B cell (primary cell): ENCODE data around the gene PCSK1. TPM values are rescaled to one million over a fixed set of nuclear protein-coding genes. Genes with fewer than 3 reads are reported as not detected.

ENCODE experiments used
- ATAC-seq: fragments of 200-7000 bp; cut with Tn5 transposase; one replicate; pipeline ENCODE4 v1.10.0; 2021; ENCODE audit warnings: low read depth, mild to moderate bottlenecking, moderate number of reproducible peaks, moderate library complexity
- CTCF ChIA-PET: fragments of 350-600 bp; sonication (Branson Sonifier 250); formaldehyde crosslinking; loops from one replicate; lab custom pipeline; 2021; ENCODE audit warnings: antibody characterized with exemption, inconsistent platforms; lab: Charles Lee
- POLR2A ChIA-PET: fragments of 350-600 bp; sonication (Branson Sonifier 250); formaldehyde crosslinking; loops from one replicate; lab custom pipeline; 2021; ENCODE audit warnings: antibody characterized with exemption; lab: Charles Lee
- DNase-seq: peaks from one replicate; pipeline ENCODE4 v3.0.0; 2013
- H2AFZ ChIP-seq: 2 replicates; pipeline ENCODE4 v1.6.1; 2012; ENCODE audit warnings: mild to moderate bottlenecking, low read depth, low read length; ENCODE audit not compliant: insufficient read depth, poor library complexity, severe bottlenecking
- H3K27ac ChIP-seq, 2 donors: 1 replicate in 1 of 2; 2 replicates in 1 of 2; pipeline ENCODE4 v1.5.1; 2012 to 2013; ENCODE audit warnings: low read length in 2 of 2, mild to moderate bottlenecking in 2 of 2, moderate library complexity in 1 of 2
- H3K27me3 ChIP-seq, 4 experiments: fragments of 200-600 bp in 1 of 4; sonication (generic) in 1 of 4; replicated peaks in 1 of 4; 1 replicate in 2 of 4; 2 replicates in 2 of 4; pipeline versions ENCODE4 v1.6.1 to v1.7.0; 2013 to 2016; ENCODE audit warnings: low read length in 3 of 4, mild to moderate bottlenecking in 2 of 4, mixed read lengths in 1 of 4, moderate library complexity in 1 of 4; ENCODE audit not compliant: insufficient read depth in 4 of 4, control insufficient read depth in 3 of 4; ENCODE audit errors: control extremely low read depth in 1 of 4
- H3K36me3 ChIP-seq, 2 experiments: replicated peaks in 1 of 2; 1 replicate in 1 of 2; 2 replicates in 1 of 2; pipeline versions ENCODE4 v1.6.1 to v1.7.1; 2013; ENCODE audit warnings: low read length in 1 of 2; ENCODE audit not compliant: insufficient read depth in 2 of 2, control insufficient read depth in 1 of 2; ENCODE audit errors: control extremely low read depth in 1 of 2, extremely low read depth in 1 of 2
- H3K4me1 ChIP-seq, 2 donors: fragments of 200-600 bp in 1 of 2; sonication (generic) in 1 of 2; 1 replicate in 1 of 2; 2 replicates in 1 of 2; pipeline versions ENCODE4 v1.5.1 to v1.6.1; 2013 to 2017; ENCODE audit warnings: low read length in 2 of 2; ENCODE audit not compliant: control insufficient read depth in 2 of 2, insufficient read depth in 2 of 2
- H3K4me2 ChIP-seq: replicated peaks from 2 replicates; pipeline ENCODE3; 2012; ENCODE audit warnings: mild to moderate bottlenecking, low read depth, low read length; ENCODE audit not compliant: poor library complexity, severe bottlenecking
- H3K4me3 ChIP-seq, 5 experiments: fragments of 200-600 bp in 1 of 5; sonication (generic) in 1 of 5; 1 replicate in 3 of 5; 2 replicates in 2 of 5; pipeline versions ENCODE4 v1.5.1 to v1.7.0; 2011 to 2016; ENCODE audit warnings: low read length in 4 of 5, mild to moderate bottlenecking in 4 of 5, low read depth in 2 of 5, control low read depth in 1 of 5, moderate library complexity in 1 of 5; ENCODE audit not compliant: insufficient read depth in 1 of 5; ENCODE audit errors: control extremely low read depth in 1 of 5, extremely low read depth in 1 of 5
- H3K79me2 ChIP-seq: fragments of 200-600 bp; sonication (generic); one replicate; pipeline ENCODE4 v1.6.0; 2016; ENCODE audit warnings: low read length; ENCODE audit not compliant: control insufficient read depth, insufficient read depth
- H3K9ac ChIP-seq: fragments of 200-600 bp; sonication (generic); 2 replicates; pipeline ENCODE4 v1.6.1; 2017; ENCODE audit warnings: mild to moderate bottlenecking, low read length, moderate library complexity
- H3K9me3 ChIP-seq, 3 donors: one replicate each; pipeline versions ENCODE4 v1.6.1 to v1.7.1; 2013; ENCODE audit warnings: low read length in 2 of 3; ENCODE audit not compliant: control insufficient read depth in 2 of 3, insufficient read depth in 1 of 3; ENCODE audit errors: control extremely low read depth in 1 of 3
- H4K20me1 ChIP-seq: 2 replicates; pipeline ENCODE4 v1.6.0; 2012; ENCODE audit warnings: mild to moderate bottlenecking, low read length; ENCODE audit not compliant: insufficient read depth, control insufficient read depth, poor library complexity, severe bottlenecking
- H3K27ac Mint-ChIP-seq: one replicate; pipeline ENCODE4 v1.8.0; 2021; ENCODE audit warnings: mixed read lengths
- H3K27me3 Mint-ChIP-seq: one replicate; pipeline ENCODE4 v1.8.0; 2021; ENCODE audit warnings: mixed read lengths
- H3K4me1 Mint-ChIP-seq: one replicate; pipeline ENCODE4 v1.8.0; 2021; ENCODE audit warnings: mixed read lengths
- H3K4me3 Mint-ChIP-seq: one replicate; pipeline ENCODE4 v1.8.0; 2021; ENCODE audit warnings: mixed read lengths
- H3K9me3 Mint-ChIP-seq: one replicate; pipeline ENCODE4 v1.8.0; 2022; ENCODE audit warnings: mixed read lengths; ENCODE audit not compliant: insufficient read depth
- EZH2 ChIP-seq: IDR thresholded peaks from 2 replicates; pipeline ENCODE4 v1.6.1; 2012; ENCODE audit warnings: borderline replicate concordance, low read depth, mild to moderate bottlenecking, moderate library complexity, low read length; ENCODE audit not compliant: insufficient read depth, poor library complexity, severe bottlenecking
- WGBS: methylation state at CpG from one replicate; pipeline ENCODE4 v1.1.5; 2013; ENCODE audit warnings: missing lambda C conversion rate; ENCODE audit not compliant: insufficient coverage; 5-methylcytosine and 5-hydroxymethylcytosine counted together
- intact Hi-C: fragments of 100-400 bp; cut with micrococcal nuclease; formaldehyde crosslinking; loops from one replicate; pipeline ENCODE4 v1.10.0; 2022
- polyA plus RNA-seq: library from polyadenylated mRNA; depleted of rRNA; stranded (reverse); fragments of >200 nt; gene quantifications from 2 replicates; pipeline ENCODE4 v1.2.3, GENCODE V29; 2012
- total RNA-seq, 2 donors: library from RNA; stranded (reverse); fragments of 120-200 nt in 1 of 2; gene quantifications; 1 replicate in 1 of 2; 2 replicates in 1 of 2; pipeline versions ENCODE4 v1.2.3 to v1.2.4, GENCODE V29; 2013 to 2022
- TF ChIP-seq, protein P1 (sequence below): fragments of 200-600 bp; IDR thresholded peaks from one replicate; pipeline ENCODE4 v1.8.0; 2022; ENCODE audit warnings: antibody characterized with exemption, mild to moderate bottlenecking

Gene PCSK1
- total and polyA plus RNA-seq, 2 donors (not counting 1 experiment from before 2014, with no cell fraction given): not detected

DNA sequence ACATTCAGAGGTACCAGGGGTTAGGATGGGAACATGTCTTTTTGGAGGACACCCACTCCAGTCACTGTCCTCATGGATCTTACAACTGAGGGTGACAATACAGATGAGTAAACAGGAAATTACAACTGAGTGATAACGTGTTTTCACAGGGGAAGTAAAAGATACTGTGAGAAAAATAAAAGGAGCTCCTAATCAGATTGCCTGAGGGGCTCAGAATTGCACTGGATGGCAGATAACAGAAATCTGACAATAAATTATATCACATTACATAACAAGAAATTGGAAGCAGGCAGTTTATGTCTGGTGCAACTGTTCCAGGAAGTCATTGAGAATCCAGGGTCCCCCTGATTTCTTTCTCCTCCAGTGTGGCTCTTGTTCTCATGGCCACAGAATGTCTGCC, 40.1 kb upstream of the PCSK1 start:
- Mint-ChIP-seq H3K27ac (no peak overlapping the region), H3K9me3 (no peaks in the 10 kb centered on the region), H3K27me3 (peaks cover 3% of the 10 kb centered on the region), H3K4me1 (no peaks in the 10 kb centered on the region), H3K4me3 (no peak overlapping the region)
- Histone ChIP-seq H3K4me2 (no peak overlapping the region), H3K27me3 (no peaks in the 10 kb centered on the region), H3K27ac (no peak overlapping the region), H2AFZ (no peak overlapping the region), H3K9ac (no peak overlapping the region), H3K4me1 (no peaks in the 10 kb centered on the region), H4K20me1 (no peaks in the 10 kb centered on the region), H3K79me2 (no peaks in the 10 kb centered on the region), H3K9me3 (no peaks in the 10 kb centered on the region), H3K36me3 (no peaks in the 10 kb centered on the region), H3K4me3 (no peak overlapping the region)
- CTCF ChIA-PET: interaction anchor here (0.7 kb wide), 1 partner anchor 16 kb away, joined by 3 read pairs; no protein-coding TSS in a partner anchor
- POLR2A ChIA-PET: no interaction called here
- intact Hi-C loops: no loop called here
- no peak for DNase-seq
- no peak for TF ChIP-seq EZH2
- TF ChIP-seq, protein P1, sequence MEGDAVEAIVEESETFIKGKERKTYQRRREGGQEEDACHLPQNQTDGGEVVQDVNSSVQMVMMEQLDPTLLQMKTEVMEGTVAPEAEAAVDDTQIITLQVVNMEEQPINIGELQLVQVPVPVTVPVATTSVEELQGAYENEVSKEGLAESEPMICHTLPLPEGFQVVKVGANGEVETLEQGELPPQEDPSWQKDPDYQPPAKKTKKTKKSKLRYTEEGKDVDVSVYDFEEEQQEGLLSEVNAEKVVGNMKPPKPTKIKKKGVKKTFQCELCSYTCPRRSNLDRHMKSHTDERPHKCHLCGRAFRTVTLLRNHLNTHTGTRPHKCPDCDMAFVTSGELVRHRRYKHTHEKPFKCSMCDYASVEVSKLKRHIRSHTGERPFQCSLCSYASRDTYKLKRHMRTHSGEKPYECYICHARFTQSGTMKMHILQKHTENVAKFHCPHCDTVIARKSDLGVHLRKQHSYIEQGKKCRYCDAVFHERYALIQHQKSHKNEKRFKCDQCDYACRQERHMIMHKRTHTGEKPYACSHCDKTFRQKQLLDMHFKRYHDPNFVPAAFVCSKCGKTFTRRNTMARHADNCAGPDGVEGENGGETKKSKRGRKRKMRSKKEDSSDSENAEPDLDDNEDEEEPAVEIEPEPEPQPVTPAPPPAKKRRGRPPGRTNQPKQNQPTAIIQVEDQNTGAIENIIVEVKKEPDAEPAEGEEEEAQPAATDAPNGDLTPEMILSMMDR: no peak
- ATAC-seq: no peak
- WGBS: no CpG with 5 or more reads among the region's 1 CpG

DNA sequence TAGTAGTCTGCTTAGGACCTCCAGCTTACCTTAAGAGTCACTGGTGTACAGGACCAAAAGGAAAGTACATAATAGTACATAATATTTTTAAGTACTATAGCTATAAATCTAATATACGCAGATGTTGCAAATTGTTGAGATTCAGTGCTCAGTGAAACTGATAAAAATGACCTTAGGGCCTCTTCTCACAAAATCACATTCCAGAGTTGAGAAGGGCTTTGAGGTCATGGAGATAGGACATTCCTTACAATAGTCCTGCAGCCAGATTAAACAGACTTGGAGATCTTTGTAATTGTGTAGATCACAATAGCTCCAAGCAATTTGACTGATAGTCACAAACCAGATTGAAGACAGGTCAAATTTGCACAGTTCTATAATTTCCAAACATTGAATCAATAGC, 37.7 kb upstream of the PCSK1 start:
- no peak overlapping the region for H3K27ac Mint-ChIP-seq
- H2AFZ ChIP-seq: no peak overlapping the region
- no peaks in the 10 kb centered on the region for H3K79me2 ChIP-seq
- H3K4me3 ChIP-seq: no peak overlapping the region
- H3K9me3 ChIP-seq: no peaks in the 10 kb centered on the region
- DNase-seq (no peak), ATAC-seq (no peak)
- H3K4me1 ChIP-seq: no peaks in the 10 kb centered on the region
- no peaks in the 10 kb centered on the region for H3K9me3 Mint-ChIP-seq
- H3K4me2 ChIP-seq: no peak overlapping the region
- no peaks in the 10 kb centered on the region for H3K4me1 Mint-ChIP-seq
- H3K36me3 ChIP-seq: no peaks in the 10 kb centered on the region
- intact Hi-C loops: no loop called here
- WGBS: no CpG with 5 or more reads among the region's 1 CpG
- peaks cover 16% of the 10 kb centered on the region for H3K27me3 Mint-ChIP-seq
- H3K9ac ChIP-seq: no peak overlapping the region
- H3K4me3 Mint-ChIP-seq: no peak overlapping the region
- POLR2A ChIA-PET: no interaction called here
- CTCF ChIA-PET: no interaction called here
- no peak overlapping the region for H3K27ac ChIP-seq
- H3K27me3 ChIP-seq: no peaks in the 10 kb centered on the region
- TF ChIP-seq EZH2: no peak
- TF ChIP-seq, protein P1: no peak
- H4K20me1 ChIP-seq: no peaks in the 10 kb centered on the region
